ENCODE measurements around the gene DNAH14. TPM values are rescaled to one million over a fixed set of nuclear protein-coding genes. Genes with fewer than 3 reads are reported as not detected.

DNAH14 gene
- total and polyA plus RNA-seq, 2 experiments from 2014 or later = 55.3 to 80.2 TPM

DNA sequence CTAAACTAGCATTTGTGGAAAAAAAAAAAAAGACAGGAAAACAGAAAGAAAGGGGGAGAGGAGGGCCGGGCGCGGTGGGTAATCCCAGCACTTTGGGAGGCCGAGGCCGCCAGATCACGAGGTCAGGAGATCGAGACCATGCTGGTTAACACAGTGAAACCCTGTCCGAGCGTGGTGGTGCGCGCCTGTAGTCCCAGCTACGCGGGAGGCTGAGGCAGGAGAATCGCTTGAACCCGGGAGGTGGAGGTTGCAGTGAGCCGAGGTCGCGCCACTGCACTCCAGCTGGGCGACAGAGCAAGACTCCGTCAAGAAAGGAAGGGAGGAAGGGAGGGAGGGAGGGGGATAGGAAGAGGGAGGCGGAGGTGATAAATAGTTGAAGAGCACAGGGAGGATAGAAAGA is 443.7 kb downstream of the DNAH14 start:
- no peak overlapping the region for H3K4me2 ChIP-seq
- TF ChIP-seq, protein P1, sequence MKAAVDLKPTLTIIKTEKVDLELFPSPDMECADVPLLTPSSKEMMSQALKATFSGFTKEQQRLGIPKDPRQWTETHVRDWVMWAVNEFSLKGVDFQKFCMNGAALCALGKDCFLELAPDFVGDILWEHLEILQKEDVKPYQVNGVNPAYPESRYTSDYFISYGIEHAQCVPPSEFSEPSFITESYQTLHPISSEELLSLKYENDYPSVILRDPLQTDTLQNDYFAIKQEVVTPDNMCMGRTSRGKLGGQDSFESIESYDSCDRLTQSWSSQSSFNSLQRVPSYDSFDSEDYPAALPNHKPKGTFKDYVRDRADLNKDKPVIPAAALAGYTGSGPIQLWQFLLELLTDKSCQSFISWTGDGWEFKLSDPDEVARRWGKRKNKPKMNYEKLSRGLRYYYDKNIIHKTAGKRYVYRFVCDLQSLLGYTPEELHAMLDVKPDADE (IDR thresholded peaks at IDR 0.05) = no peak
- TF ChIP-seq POLR2AphosphoS5 (IDR thresholded peaks at IDR 0.05; ENCODE audit: low read depth) (no peak), ZNF114 (CRISPR knock-in tag; IDR thresholded peaks at IDR 0.05) (no peak), EZH2 (IDR thresholded peaks at IDR 0.05; ENCODE audit: low read depth, unreplicated experiment) (no peak), NANOG (IDR thresholded peaks at IDR 0.05; ENCODE audit: borderline replicate concordance) (no peak), JUNB (IDR thresholded peaks at IDR 0.05; ENCODE audit: unreplicated experiment) (no peak), CREB1 (CRISPR knock-in tag; IDR thresholded peaks at IDR 0.05; ENCODE audit: low read depth) (no peak), STAT1 (IDR thresholded peaks at IDR 0.05; ENCODE audit: unreplicated experiment) (no peak), EZH2phosphoT487 (IDR thresholded peaks at IDR 0.05; ENCODE audit: unreplicated experiment) (no peak), ZNF331 (CRISPR knock-in tag; IDR thresholded peaks at IDR 0.05; ENCODE audit: low read depth) (no peak)
- TF ChIP-seq, protein P2, sequence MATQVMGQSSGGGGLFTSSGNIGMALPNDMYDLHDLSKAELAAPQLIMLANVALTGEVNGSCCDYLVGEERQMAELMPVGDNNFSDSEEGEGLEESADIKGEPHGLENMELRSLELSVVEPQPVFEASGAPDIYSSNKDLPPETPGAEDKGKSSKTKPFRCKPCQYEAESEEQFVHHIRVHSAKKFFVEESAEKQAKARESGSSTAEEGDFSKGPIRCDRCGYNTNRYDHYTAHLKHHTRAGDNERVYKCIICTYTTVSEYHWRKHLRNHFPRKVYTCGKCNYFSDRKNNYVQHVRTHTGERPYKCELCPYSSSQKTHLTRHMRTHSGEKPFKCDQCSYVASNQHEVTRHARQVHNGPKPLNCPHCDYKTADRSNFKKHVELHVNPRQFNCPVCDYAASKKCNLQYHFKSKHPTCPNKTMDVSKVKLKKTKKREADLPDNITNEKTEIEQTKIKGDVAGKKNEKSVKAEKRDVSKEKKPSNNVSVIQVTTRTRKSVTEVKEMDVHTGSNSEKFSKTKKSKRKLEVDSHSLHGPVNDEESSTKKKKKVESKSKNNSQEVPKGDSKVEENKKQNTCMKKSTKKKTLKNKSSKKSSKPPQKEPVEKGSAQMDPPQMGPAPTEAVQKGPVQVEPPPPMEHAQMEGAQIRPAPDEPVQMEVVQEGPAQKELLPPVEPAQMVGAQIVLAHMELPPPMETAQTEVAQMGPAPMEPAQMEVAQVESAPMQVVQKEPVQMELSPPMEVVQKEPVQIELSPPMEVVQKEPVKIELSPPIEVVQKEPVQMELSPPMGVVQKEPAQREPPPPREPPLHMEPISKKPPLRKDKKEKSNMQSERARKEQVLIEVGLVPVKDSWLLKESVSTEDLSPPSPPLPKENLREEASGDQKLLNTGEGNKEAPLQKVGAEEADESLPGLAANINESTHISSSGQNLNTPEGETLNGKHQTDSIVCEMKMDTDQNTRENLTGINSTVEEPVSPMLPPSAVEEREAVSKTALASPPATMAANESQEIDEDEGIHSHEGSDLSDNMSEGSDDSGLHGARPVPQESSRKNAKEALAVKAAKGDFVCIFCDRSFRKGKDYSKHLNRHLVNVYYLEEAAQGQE (IDR thresholded peaks at IDR 0.05; ENCODE audit: unreplicated experiment) = no peak
- TF ChIP-seq, protein P3, sequence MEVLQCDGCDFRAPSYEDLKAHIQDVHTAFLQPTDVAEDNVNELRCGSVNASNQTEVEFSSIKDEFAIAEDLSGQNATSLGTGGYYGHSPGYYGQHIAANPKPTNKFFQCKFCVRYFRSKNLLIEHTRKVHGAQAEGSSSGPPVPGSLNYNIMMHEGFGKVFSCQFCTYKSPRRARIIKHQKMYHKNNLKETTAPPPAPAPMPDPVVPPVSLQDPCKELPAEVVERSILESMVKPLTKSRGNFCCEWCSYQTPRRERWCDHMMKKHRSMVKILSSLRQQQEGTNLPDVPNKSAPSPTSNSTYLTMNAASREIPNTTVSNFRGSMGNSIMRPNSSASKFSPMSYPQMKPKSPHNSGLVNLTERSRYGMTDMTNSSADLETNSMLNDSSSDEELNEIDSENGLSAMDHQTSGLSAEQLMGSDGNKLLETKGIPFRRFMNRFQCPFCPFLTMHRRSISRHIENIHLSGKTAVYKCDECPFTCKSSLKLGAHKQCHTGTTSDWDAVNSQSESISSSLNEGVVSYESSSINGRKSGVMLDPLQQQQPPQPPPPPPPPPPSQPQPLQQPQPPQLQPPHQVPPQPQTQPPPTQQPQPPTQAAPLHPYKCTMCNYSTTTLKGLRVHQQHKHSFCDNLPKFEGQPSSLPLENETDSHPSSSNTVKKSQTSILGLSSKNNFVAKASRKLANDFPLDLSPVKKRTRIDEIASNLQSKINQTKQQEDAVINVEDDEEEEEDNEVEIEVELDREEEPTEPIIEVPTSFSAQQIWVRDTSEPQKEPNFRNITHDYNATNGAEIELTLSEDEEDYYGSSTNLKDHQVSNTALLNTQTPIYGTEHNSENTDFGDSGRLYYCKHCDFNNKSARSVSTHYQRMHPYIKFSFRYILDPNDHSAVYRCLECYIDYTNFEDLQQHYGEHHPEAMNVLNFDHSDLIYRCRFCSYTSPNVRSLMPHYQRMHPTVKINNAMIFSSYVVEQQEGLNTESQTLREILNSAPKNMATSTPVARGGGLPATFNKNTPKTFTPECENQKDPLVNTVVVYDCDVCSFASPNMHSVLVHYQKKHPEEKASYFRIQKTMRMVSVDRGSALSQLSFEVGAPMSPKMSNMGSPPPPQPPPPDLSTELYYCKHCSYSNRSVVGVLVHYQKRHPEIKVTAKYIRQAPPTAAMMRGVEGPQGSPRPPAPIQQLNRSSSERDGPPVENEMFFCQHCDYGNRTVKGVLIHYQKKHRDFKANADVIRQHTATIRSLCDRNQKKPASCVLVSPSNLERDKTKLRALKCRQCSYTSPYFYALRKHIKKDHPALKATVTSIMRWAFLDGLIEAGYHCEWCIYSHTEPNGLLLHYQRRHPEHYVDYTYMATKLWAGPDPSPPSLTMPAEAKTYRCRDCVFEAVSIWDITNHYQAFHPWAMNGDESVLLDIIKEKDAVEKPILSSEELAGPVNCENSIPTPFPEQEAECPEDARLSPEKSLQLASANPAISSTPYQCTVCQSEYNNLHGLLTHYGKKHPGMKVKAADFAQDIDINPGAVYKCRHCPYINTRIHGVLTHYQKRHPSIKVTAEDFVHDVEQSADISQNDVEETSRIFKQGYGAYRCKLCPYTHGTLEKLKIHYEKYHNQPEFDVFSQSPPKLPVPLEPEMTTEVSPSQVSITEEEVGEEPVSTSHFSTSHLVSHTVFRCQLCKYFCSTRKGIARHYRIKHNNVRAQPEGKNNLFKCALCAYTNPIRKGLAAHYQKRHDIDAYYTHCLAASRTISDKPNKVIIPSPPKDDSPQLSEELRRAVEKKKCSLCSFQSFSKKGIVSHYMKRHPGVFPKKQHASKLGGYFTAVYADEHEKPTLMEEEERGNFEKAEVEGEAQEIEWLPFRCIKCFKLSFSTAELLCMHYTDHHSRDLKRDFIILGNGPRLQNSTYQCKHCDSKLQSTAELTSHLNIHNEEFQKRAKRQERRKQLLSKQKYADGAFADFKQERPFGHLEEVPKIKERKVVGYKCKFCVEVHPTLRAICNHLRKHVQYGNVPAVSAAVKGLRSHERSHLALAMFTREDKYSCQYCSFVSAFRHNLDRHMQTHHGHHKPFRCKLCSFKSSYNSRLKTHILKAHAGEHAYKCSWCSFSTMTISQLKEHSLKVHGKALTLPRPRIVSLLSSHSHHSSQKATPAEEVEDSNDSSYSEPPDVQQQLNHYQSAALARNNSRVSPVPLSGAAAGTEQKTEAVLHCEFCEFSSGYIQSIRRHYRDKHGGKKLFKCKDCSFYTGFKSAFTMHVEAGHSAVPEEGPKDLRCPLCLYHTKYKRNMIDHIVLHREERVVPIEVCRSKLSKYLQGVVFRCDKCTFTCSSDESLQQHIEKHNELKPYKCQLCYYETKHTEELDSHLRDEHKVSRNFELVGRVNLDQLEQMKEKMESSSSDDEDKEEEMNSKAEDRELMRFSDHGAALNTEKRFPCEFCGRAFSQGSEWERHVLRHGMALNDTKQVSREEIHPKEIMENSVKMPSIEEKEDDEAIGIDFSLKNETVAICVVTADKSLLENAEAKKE (CRISPR knock-in tag; IDR thresholded peaks at IDR 0.05) = no peak
- TF ChIP-seq, protein P4, sequence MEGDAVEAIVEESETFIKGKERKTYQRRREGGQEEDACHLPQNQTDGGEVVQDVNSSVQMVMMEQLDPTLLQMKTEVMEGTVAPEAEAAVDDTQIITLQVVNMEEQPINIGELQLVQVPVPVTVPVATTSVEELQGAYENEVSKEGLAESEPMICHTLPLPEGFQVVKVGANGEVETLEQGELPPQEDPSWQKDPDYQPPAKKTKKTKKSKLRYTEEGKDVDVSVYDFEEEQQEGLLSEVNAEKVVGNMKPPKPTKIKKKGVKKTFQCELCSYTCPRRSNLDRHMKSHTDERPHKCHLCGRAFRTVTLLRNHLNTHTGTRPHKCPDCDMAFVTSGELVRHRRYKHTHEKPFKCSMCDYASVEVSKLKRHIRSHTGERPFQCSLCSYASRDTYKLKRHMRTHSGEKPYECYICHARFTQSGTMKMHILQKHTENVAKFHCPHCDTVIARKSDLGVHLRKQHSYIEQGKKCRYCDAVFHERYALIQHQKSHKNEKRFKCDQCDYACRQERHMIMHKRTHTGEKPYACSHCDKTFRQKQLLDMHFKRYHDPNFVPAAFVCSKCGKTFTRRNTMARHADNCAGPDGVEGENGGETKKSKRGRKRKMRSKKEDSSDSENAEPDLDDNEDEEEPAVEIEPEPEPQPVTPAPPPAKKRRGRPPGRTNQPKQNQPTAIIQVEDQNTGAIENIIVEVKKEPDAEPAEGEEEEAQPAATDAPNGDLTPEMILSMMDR (conservative IDR thresholded peaks at IDR 0.05; ENCODE audit: low read depth in 2 of 2) = no peak
- peaks cover 3% of the 10 kb centered on the region; the same call in 1 of the 2 replicates for H3K4me1 ChIP-seq (ENCODE audit: insufficient read depth)
- Mint-ChIP-seq H3K4me3 (no peak overlapping the region), H3K27me3 (ENCODE audit: insufficient read depth, low read depth, poor library complexity) (peaks cover 4% of the 10 kb centered on the region), H3K36me3 (ENCODE audit: low read depth) (no peaks in the 10 kb centered on the region), H3K27ac (no peak overlapping the region), H3K4me1 (peaks cover 1% of the 10 kb centered on the region; the same call in 1 of the 3 replicates), H3K9me3 (no peaks in the 10 kb centered on the region)
- H3K36me3 ChIP-seq (ENCODE audit: insufficient read depth) = no peaks in the 10 kb centered on the region
- H3K4me3 ChIP-seq = no peak overlapping the region
- H2AFZ ChIP-seq = no peak overlapping the region
- H3K79me2 ChIP-seq (replicated peaks; ENCODE audit: insufficient read depth) = no peaks in the 10 kb centered on the region
- H3K9me2 ChIP-seq (ENCODE audit: insufficient read depth) = no peaks in the 10 kb centered on the region
- H4K20me1 ChIP-seq (replicated peaks; ENCODE audit: insufficient read depth) = no peaks in the 10 kb centered on the region
- H3K27me3 ChIP-seq (ENCODE audit: insufficient read depth) = peaks cover 15% of the 10 kb centered on the region
- ATAC-seq (no peak), DNase-seq (ENCODE audit: low spot score) (no peak)
- H3F3A ChIP-seq (replicated peaks; ENCODE audit: low read depth) = no peaks in the 10 kb centered on the region
- no peak overlapping the region for H3K27ac ChIP-seq (ENCODE audit: low read depth)

Data from GM23338 (cell line).